ENCODE results near the gene TGFA. TPM values are rescaled to one million over a fixed set of nuclear protein-coding genes. Genes with fewer than 3 reads are reported as not detected.

The TGFA gene
- total RNA-seq (2013; cell fraction: nucleolus; rRNA removed) = not detected in 2 replicates
- total RNA-seq (2014; rRNA removed) = not detected in 2 replicates
- not detected in 2 replicates for total RNA-seq (2014; rRNA removed; fragmentation: Illumina TruSeq; extraction: Trizol)
- 0.23 TPM in 1 of 2 replicates, not detected in the other for total RNA-seq (2021)
- polyA plus RNA-seq (2011; ENCODE audit: low read depth) = not detected
- polyA plus RNA-seq (2011; rRNA removed) = not detected in 2 replicates
- not detected in 2 replicates for polyA plus RNA-seq (2011; cell fraction: cytosol; rRNA removed)
- polyA plus RNA-seq (2011; cell fraction: nucleus; rRNA removed) = not detected in 2 replicates
- not detected in 2 replicates for polyA plus RNA-seq (2012)
- not detected in 2 replicates for polyA plus RNA-seq (2014; fragmentation: Illumina TruSeq; extraction: Trizol)
- polyA plus RNA-seq (2014; fragmentation: Nextera tagmentation; extraction: Ambion mirVana) = not detected
- polyA plus RNA-seq (2014; rRNA removed) = 0.03 TPM in 1 of 2 replicates, not detected in the other
- polyA plus RNA-seq (2016; fragmentation: Nextera tagmentation; extraction: Ambion mirVana) = not detected
- not detected in 2 replicates for polyA minus RNA-seq (2011; rRNA and poly(A)+ RNA removed)
- polyA minus RNA-seq (2011; cell fraction: cytosol; rRNA and poly(A)+ RNA removed) = not detected in 2 replicates
- not detected in 2 replicates for polyA minus RNA-seq (2011; cell fraction: nucleus; rRNA and poly(A)+ RNA removed)
- percentile 7 among the genes with signal in this experiment for Bru-seq, nascent RNA
- BruChase-seq, experiment 1, labeled RNA remaining after a 6-hour chase = percentile 8 among the genes with signal in this experiment
- percentile 4 among the genes with signal in this experiment for BruChase-seq, experiment 2, labeled RNA remaining after a 2-hour chase
- long read RNA-seq, experiment 1 = 0 reads
- long read RNA-seq, experiment 2, partial matches to known transcripts = 0 of 1 reads
- long read RNA-seq, experiment 2, other reads (novel, unspliced or antisense) = 1 of 1 reads

DNA sequence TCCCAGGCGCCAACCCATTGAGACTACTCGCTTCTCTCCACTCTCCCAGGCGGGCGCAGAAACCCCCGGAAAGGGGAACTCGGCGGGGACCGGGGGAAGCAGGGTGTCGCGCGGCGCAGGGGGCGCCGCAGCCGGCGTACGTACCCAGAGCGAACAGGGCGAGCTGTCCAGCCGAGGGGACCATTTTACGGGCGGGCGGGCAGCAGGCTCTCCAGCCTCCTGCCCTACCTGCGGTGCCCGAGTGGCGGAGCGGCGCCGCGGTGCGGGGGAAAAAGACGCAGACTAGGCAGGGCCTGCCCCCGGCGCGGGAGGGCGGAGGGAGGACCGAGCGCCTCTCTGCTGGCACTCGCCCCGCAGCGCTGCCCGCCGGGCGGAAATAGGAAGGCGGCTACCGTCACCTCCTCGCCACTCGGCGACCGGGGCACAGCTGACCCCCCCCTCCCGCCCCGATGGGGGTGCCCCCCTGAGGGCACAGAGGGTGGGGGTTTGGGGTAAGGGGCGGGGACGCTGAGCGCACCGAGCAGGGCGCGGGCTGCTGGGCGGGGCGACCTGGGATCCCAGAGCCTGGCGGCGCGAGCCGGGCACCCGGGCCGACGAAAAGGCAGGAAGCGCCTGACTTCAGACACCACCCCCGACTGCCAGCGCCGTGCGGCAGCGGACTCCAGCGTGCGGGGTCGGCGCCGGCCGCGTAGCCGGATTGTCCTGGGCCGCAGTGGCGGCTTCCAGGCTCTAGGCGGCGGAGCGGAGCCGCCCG lies at the start of gene TGFA:
Gene TGFA (minus strand): TSS at position 243 of the 754 bp plus-strand sequence. CDS start 59 bp downstream, at position 184.
- SMC1A ChIA-PET (ENCODE audit: uncharacterized antibody, unreplicated experiment) = no interaction called here

More for the DNA sequence above, at the start of gene TGFA:
- FAIRE-seq = no peak
- no peak for DNase-seq (ENCODE audit: low read depth, low spot score)
- no peaks in the 10 kb centered on the region for H3K79me2 ChIP-seq (ENCODE audit: control insufficient read depth, insufficient read depth, low read length)
- H2AFZ ChIP-seq (ENCODE audit: control insufficient read depth, low read depth, low read length) = no peak within 1 kb of the TSS
- H3K4me2 ChIP-seq (ENCODE audit: control insufficient read depth, insufficient read depth) = peak within 1 kb of the TSS; percentile 59
- H3K9me3 ChIP-seq (replicated peaks; ENCODE audit: control insufficient read depth, insufficient read depth, low read length) = no peaks in the 10 kb centered on the region
- under 1% methylated on average over 41 of the region's 88 CpGs for WGBS (ENCODE audit: insufficient coverage, insufficient replicate concordance, low lambda C conversion rate, missing lambda C conversion rate)
- CTCF ChIA-PET = no interaction called here
- peak; percentile 95 for TF ChIP-seq SUZ12 (IDR thresholded peaks at IDR 0.05; ENCODE audit: unreplicated experiment)
- TF ChIP-seq POLR2AphosphoS5 (IDR thresholded peaks at IDR 0.05; ENCODE audit: low read length) = no peak
- TF ChIP-seq RAD21 (IDR thresholded peaks at IDR 0.05; ENCODE audit: insufficient read depth, low read depth, low read length) = 0 out of 2 replicates have a peak, but pooled peaks have one; percentile 13
- no peak for TF ChIP-seq BHLHE40 (IDR thresholded peaks at IDR 0.05; ENCODE audit: borderline replicate concordance in 1 of 2, low read depth in 2 of 2, low read length in 1 of 2)
- TF ChIP-seq STAT3 (IDR thresholded peaks at IDR 0.05; ENCODE audit: low read depth, low read length) = no peak
- TF ChIP-seq ZSCAN29 (IDR thresholded peaks at IDR 0.05) = peak; percentile 75; the same call in 1 of the 2 replicates
- TF ChIP-seq FOXM1 (IDR thresholded peaks at IDR 0.05; ENCODE audit: low read depth, low read length) = no peak
- TF ChIP-seq, protein P1, sequence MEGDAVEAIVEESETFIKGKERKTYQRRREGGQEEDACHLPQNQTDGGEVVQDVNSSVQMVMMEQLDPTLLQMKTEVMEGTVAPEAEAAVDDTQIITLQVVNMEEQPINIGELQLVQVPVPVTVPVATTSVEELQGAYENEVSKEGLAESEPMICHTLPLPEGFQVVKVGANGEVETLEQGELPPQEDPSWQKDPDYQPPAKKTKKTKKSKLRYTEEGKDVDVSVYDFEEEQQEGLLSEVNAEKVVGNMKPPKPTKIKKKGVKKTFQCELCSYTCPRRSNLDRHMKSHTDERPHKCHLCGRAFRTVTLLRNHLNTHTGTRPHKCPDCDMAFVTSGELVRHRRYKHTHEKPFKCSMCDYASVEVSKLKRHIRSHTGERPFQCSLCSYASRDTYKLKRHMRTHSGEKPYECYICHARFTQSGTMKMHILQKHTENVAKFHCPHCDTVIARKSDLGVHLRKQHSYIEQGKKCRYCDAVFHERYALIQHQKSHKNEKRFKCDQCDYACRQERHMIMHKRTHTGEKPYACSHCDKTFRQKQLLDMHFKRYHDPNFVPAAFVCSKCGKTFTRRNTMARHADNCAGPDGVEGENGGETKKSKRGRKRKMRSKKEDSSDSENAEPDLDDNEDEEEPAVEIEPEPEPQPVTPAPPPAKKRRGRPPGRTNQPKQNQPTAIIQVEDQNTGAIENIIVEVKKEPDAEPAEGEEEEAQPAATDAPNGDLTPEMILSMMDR (IDR thresholded peaks at IDR 0.05 in 2 of 3, conservative IDR thresholded peaks at IDR 0.05 in 1 of 3; ENCODE audit: control insufficient read depth in 2 of 3, extremely low read depth in 1 of 3, insufficient read depth in 1 of 3, low read depth in 3 of 3, low read length in 3 of 3) = peak; percentile 40 to 76 (median 58); a peak in 5 of 6 replicates
- no peak for TF ChIP-seq NR2C1 (IDR thresholded peaks at IDR 0.05)
- peak; percentile 92 for ATAC-seq
- H4K20me1 ChIP-seq (ENCODE audit: control insufficient read depth, insufficient read depth) = no peaks in the 10 kb centered on the region; the same call in 1 of the 2 replicates
- intact Hi-C loops (cut with micrococcal nuclease; ENCODE audit: unreplicated experiment) = no loop called here
- peaks cover 11 to 16% of the 10 kb centered on the region in 2 experiments for H3K27me3 ChIP-seq (replicated peaks in 1 of 2; ENCODE audit: control insufficient read depth in 2 of 2, insufficient read depth in 2 of 2, low read length in 1 of 2)
- RAD21 ChIA-PET (ENCODE audit: unreplicated experiment) = no interaction called here
- no TSS peak for BruUV-seq (replicated peaks)
- no peaks in the 10 kb centered on the region for H3K4me1 ChIP-seq (ENCODE audit: control insufficient read depth, insufficient read depth, low read length)
- no peak within 1 kb of the TSS; the same call in 1 of the 2 replicates for H3K4me3 ChIP-seq
- H3K9ac ChIP-seq (ENCODE audit: control insufficient read depth, insufficient read depth, low read length) = no peak within 1 kb of the TSS
- H3K36me3 ChIP-seq (ENCODE audit: control insufficient read depth in 2 of 2, insufficient read depth in 2 of 2, low read length in 1 of 2) = no peaks in the 10 kb centered on the region
- in situ Hi-C loops (cut with MboI) = no loop called here
- POLR2A ChIA-PET = no interaction called here
- no peak within 1 kb of the TSS for H3K27ac ChIP-seq (ENCODE audit: control insufficient read depth, insufficient read depth)
